Fibroblast of lung (primary cell): ENCODE data around the gene ADD2.

Source experiments
- CTCF ChIP-seq, 2 donors: IDR thresholded peaks in 1 of 2; conservative IDR thresholded peaks in 1 of 2; 1 replicate in 1 of 2; 2 replicates in 1 of 2; pipeline ENCODE4 v1.5.1; 2011 to 2012; ENCODE audit warnings: low read length in 2 of 2, control low read depth in 1 of 2, inconsistent platforms in 1 of 2, low read depth in 1 of 2, mild to moderate bottlenecking in 1 of 2
- EZH2 ChIP-seq: IDR thresholded peaks from 2 replicates; pipeline ENCODE4 v1.5.1; 2012; ENCODE audit warnings: low read length, control low read depth, mild to moderate bottlenecking; ENCODE audit errors: missing control alignments

GRCh38 chr2:70756128-70756527 lies 11.9 kb downstream of the ADD2 start:
- TF ChIP-seq CTCF (conservative IDR thresholded peaks at IDR 0.05 in 1 of 2, IDR thresholded peaks at IDR 0.05 in 1 of 2; ENCODE audit: low read depth in 1 of 2, low read length in 2 of 2) (no peak), EZH2 (no peak)
